COR-L47 (cell line): ENCODE measurements around the gene GID8.

Experiments
- DNase-seq: peaks from one replicate; lab custom pipeline; 2025; lab: John Stamatoyannopoulos, UW

Gene GID8

DNA sequence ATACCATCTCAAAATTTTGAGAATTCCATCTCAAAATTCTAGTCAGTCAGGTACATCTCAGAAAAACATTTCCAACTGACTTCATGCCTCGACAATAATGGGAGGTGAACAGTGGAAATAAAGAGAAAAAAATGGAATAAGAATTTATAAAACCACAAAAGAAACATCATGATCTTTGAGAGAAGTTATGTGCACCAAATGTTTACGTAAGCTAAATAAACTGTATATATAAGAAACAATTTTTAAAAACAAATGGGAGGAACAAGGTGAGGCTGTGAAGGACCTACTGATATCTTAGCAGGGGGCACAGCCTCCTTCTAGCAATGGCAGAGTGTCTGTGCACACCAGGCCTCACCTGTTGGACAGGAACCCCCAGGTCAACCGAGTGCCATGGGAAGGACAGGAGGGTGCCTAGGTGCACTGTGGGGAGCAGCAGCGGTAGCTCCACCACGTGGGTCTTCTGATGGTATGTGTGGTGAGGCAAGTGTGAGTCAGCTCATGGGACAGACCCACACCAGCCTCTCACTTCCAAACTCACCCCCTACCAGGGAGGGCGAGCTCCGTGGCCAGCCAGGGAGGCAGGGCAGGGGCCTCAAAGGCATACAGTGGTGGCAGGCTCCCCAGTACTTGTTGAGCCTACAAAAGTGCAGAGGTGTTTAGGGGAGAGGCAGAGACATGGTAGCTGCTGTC is 34.9 kb upstream of the GID8 start:
- no peak for DNase-seq

DNA sequence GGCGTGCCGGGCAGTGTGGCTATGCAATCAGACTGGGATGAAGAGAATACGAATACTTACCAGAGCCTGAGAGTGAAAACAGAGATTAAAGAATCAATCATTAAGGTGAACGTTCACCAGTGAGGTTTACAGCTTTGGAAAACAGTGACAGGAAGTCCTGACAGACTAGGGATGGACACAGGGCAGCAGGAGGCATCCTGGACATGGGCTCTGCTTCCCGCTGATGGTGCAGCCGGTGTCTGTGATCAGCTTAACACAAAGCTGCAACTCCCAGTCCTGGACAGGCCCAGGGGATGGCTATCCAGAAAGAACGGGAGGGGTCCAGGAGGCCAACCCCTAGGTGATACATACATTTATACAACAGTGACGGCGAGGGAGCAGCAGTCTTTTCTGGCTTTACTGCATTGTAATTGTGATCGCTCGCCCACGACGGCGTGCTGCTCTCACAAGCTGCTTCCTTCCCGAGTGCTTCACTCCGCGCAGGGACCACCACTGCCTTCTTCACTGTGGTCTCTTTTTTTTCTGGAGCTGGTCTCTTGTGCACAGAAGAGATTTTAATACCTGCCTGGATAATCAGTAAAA is 32.3 kb upstream of the GID8 start:
- no peak for DNase-seq

GRCh38 chr20:62906209-62906608 is 31.7 kb upstream of the GID8 start:
- DNase-seq: no peak

DNA sequence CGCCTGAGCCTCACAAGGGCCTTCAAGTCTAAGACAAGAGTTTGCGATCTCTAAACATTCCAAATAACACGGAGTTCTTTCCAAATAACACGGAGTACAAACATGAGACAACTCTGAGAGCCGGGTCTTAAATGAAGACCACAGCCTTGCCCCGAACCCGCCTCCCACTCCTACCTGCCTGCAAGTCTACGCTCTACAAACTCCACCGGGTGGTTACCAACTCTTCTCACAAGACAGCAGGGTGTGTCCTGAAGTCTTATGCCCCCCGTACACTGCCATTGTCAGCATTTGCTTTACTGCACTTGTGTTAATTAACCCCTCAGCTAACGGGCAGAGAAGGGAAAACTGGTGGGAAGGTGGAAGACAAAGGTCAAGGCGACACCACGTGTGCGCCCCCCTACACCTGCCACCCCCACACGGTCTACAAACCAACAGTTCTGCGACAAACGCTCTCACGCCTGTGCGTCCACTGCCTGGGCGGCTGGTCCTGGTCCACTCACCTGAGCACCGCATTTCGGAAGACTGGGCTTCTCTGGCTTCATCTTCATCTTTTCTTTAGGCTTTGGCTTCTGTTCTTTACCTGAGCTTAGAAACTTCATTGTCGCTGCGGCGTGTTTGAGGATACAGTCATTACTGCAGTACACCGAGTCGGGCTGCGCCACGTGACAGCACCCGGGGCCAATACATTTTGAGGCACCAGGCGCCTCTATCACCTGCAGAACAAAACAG is 31.1 kb upstream of the GID8 start:
- DNase-seq: no peak

- no peak for DNase-seq
Observed at GRCh38 chr20:62907384-62908317, 30.3 kb upstream of the GID8 start.

GRCh38 chr20:62908971-62909791 is 28.8 kb upstream of the GID8 start:
- peak; percentile 94 for DNase-seq

DNA sequence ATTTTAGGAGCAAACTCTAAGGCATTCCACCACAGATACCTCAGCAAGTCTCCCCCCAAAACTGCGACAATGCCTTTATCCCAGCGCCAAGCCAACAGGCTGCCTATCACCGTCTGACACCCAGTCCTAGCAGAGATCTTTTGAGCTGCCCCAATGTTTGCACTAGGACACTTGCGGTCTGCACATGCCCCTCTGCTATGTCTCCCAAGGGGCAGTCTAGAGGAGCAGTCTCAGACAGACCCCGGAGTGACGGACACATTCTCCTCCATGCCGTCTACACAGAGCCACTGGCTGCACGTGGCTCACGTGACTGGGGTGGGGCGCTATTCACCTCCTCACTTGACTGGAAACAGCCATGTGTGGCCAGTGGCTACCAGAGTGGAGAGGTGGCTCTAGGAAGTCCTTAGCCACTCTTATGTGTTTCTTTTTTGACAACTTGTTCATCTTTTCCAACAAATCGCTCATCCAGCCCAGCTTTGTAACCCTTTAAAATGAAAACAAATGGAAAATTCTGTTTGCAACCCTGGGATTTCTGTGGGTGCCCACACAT is 27.7 kb upstream of the GID8 start:
- DNase-seq: no peak

DNA sequence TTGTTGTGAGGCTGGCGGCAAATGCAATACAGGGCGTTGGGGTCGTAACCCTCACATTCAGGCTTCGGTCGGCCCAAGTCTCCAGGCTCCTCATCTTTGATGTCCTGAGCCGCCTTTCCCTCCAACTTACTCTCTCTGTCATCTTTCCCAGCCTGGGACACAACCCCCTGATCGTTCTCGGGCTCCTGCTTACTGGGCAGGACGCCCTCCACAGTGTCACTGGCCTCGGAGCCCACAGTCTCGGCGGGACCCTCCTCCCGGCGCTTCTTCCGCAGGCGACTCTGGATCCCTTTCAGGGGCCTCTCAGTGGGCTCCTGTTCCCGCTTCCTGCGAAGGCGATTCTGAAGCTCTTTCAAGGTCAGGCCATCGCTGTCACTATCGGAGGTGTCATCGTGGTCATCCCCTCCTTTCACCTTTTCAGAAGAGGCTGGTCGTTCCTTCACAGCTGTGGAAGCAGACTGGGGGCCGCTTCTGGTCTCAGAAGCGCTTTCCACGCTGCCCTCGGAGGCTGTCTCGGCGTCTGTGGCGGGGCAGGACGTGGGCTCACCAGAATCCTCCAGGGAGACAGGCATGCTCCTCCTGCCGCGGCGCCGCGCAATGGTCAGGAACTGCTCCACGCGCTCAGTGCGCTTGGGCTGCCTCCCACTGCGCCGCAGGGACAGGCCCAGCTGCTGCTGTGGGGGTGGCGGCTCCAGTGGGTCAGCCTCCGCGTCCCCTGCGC is 27.0 kb upstream of the GID8 start:
- no peak for DNase-seq

DNA sequence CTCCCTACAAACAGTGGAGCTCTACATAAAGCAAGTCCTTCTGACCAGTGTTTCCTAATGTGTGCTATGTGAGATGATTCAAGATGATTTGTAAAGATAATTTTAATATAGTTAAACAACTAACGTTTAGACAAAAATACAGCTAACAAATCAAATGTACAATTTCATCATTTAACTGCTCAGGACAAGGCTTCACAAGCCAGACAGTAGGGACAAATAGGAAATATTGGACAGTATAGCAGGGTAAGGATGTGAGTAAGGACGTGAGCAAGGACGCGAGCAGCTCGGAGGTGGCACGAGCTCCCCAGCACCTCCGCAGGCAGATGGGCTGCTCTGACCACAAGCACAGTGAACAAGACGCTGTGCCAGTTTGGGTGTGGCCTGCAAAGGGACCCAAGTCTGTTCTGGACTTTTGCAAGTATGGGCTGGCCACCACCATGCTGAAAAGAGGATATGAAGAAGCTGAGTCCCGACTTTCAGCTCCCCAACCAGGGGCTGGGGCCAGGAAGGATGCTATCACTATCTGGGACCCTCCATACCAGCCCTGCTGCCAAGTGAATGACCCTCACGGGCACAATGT is 26.2 kb upstream of the GID8 start:
- no peak for DNase-seq

DNA sequence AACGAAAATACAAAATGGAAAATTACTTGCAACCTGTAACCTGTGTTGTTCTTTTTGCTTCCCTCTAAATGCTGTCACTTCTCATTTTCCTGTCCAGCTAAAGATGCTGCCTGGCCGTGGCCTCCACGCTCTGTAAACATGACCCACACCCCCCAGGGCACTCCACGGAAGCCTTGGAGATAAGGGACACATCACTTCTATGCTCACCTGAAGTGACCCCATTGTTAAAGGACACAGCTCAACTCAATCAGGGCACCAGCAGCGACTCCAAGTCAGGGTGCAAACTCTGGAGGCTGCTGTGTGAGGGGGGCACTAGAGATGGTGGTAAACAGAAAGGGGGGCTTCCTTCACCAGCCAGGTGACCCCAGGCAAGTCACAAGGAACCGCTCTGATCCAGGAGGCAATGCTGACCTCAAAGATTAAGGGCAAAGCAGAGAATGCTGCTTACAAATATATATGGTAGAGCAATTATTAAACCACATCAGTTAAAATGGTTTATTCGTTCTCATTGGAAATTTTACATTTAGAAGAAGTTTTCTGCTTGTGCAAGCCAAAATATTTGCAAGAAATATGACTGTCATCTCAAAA is 24.8 kb upstream of the GID8 start:
- DNase-seq: no peak

- DNase-seq: no peak
Observed at GRCh38 chr20:62914436-62914835, 23.5 kb upstream of the GID8 start.

DNA sequence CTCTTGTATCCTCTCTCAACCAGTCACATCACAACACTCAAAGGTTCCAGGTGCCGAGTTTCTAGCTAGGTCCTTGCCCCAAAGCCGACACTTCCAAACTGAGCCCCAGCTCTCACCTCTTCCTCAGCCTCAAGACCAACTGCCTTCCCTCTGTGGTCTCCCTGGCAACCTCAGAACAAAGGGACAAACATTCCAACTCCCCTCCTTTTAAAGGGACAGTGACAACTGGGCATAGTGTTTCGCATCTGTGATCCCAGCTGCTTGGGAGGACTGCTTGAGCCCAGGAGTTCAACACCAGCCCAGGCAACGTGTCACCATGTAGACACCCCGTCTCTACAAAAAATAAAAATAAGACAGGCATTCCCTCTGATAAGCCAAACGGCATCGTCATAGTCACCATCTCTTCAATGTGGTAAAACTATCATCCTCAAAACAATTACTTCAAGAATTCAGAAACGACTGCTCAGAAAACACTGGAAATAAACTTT is 22.9 kb upstream of the GID8 start:
- no peak for DNase-seq

GRCh38 chr20:62916703-62917476 is 21.1 kb upstream of the GID8 start:
- DNase-seq: no peak

DNA sequence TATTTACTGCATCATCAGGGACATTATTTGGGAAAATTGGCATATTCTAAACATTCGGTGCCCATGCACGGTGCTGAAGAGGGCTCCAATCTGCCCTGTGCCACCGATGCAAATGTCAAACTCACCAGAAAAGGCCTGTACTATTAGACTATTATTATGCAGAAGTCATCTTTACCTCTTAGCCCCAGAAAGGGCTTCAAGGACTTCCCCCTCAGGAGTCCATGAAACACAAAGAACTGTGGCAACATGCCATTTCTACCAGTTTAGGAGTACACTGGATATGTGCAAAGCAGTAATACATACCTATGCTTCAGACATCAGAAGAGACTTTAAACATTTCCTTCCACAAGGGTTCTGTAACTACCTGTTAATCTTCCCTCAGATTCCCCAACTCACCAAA is 20.2 kb upstream of the GID8 start:
- no peak for DNase-seq

DNA sequence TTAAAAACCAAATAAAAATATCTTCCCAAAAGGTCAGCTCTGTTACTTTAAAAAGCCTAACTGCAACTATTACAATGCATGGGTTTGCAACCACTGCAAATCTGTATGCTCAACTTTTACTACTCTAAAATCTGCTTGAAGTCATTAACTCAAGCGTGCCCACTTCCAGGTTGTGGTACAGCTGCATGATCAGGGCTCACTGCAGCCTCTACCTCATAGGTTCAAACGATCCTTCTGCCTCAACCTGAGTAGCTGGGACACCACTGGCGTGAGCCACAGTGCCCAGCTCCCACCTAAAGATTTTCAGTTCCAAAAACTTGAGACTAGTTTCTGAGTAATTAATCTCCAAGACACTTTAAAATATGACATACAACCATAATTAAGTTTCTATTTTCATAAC is 19.8 kb upstream of the GID8 start:
- DNase-seq: no peak

GRCh38 chr20:62918831-62919230 is 19.1 kb upstream of the GID8 start:
- no peak for DNase-seq

DNA sequence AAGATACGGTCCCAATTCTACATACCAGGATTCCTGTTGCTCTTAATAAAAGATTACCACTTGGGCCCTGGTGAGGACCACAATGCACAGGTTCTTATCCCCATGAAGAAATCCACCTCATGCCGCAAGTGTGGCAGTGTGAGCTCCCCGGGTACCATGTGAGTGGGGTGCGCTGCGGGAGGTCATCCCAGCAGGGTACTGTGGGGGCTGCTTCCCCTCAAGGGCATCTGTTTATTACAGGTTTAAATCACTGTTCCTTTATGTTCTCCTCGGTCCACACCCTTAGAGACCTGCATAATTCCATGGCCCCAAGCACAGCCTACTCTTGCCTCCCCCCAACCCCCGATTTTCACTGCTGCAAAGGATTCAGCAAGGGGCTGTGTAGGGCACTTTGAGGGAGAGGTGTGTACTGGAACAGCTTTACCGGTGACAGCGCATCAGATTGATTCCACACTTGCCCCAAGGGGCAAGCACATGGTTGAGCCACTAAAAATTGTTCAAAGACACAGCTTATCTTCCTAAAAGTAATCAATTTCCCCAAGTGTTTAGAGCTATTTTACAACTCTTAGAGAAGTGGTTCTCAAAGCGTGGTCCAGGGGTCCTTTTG is 17.8 kb upstream of the GID8 start:
- no peak for DNase-seq

DNA sequence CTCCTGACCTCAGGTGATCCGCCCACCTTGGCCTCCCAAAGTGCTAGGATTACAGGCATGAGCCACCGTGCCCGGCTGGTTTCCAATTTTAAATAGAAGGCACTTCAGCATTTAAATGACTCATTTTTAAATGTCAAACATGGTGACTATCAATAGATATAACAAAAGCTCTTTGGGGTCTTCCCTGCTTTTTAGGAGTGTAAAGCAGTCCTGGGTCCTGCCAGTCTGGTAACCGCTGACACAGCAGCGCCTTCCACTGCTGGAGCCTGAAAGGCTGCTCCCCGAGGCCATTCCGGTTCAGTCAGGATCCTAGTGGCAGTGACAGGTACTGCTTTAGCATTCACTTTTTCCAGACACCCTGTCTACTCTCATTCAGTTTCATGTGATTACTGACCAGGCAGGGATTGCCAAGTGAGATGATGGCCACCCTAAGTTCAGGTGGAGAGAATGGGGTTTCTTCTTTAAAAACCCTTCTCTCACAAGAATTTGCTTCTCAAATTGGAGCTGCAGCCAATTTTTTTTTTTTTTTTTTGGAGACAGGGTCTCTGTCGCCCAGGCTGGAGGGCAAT is 16.7 kb upstream of the GID8 start:
- peak; percentile 19 for DNase-seq
